Skin of body (tissue), 2 donors: Measurements from ENCODE around the gene MYO1E. TPM values are rescaled to one million over a fixed set of nuclear protein-coding genes. Genes with fewer than 3 reads are reported as not detected.
"Not testable (repeated sequence)": the region's sequence is repeated elsewhere in the genome, so short reads cannot be mapped to it uniquely, and the experiment has no call there.

Experiments
- DNase-seq: peaks from one replicate; lab custom pipeline; 2025; lab: John Stamatoyannopoulos, UW
- total RNA-seq: library from RNA; depleted of rRNA; stranded (reverse); fragments of >200 nt; gene quantifications from one replicate; pipeline ENCODE4 v1.2.3, GENCODE V29; 2014

The MYO1E gene
- total RNA-seq, 1 donor from 2014 or later, result 58.8 TPM

GRCh38 chr15:59170295-59171066 lies 202.2 kb downstream of the MYO1E start:
- DNase-seq, result peak; percentile 81

GRCh38 chr15:59169251-59169708 lies 203.4 kb downstream of the MYO1E start:
- DNase-seq, result peak; percentile 29

DNA sequence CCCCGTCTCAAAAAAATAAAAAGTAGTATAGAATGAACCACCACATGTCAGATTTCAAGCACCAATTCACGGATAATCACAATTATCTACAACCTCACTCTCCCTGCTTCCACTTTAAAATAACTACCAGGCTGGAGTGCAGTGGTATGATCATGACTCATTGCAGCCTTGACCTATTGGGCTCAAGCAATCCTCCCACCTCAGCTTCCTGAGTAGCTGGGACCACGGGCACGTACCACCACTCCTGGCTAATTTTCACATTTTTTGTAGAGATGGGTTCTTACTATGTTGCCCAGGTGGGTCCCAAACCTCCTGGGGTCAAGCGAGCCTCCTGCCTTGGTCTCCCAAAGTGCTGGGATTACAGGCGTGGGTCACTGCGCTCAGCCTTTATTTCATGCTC lies 204.1 kb downstream of the MYO1E start:
- DNase-seq, result no peak

GRCh38 chr15:59166601-59167265 lies 205.9 kb downstream of the MYO1E start:
- no peak for DNase-seq

DNA sequence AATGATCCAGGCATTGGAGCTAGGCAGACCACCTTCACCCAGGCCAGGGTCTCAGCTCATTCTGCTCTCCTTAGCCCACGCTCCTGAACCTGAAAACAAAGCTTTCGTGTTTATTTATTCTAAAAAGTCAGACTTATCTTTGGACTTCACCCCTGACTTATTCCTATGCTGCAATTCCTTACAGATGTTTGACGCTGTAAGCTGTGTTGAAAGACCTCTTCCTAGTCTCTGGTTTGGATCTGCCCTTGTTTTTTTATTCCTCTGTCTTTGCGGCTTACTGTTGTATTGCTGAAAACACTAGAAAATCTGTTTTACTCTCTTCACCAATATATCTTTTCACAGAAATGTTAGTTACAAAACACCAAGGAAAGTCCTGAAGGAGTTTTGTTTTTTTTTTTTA lies 206.5 kb downstream of the MYO1E start:
- DNase-seq, result no peak

DNA sequence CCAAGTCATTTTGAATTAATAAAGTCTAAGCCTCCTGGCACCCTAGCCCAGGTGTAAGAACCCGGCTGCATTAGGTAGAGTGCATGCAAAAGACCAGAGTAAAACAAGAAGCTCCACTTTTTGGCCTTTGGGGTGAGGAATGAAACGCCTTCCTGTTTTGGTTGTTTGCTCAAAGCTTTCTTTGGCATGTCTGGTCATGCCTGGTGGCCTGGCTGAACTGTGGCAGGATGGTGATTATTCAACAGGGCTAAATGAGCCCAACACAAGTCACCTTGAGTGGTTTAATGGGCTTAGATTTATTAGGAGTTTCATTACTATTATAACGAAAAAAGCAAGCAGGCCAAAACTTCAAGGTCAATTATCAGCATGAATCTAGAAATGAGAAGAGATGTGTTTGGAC lies 206.9 kb downstream of the MYO1E start:
- no peak for DNase-seq

DNA sequence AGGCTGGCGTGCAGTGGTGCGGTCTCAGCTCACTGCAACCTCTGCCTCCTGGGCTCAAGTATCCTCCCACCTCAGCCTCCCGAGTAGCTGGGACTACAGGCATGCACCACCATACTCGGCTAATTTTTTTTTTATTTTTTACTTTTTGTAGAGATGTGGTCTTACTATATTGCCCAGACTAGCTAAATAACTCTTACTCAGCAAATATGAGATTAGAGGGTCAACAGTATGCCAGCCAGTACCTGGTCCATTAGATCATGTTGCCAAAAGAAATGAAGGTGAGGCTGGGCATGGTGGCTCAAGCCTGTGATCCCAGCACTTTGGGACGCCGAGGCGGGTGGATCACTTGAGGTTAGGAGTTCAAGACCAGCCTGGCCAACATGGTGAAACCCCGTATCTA lies 210.6 kb downstream of the MYO1E start:
- not testable (repeated sequence) for DNase-seq

GRCh38 chr15:59160880-59161593 lies 211.6 kb downstream of the MYO1E start:
- no peak for DNase-seq

- no peak for DNase-seq
These were observed 213.5 kb downstream of the MYO1E start for GRCh38 chr15:59159210-59159609.

- no peak for DNase-seq
These were observed 214.0 kb downstream of the MYO1E start for GRCh38 chr15:59158701-59159034.

- DNase-seq, result peak; percentile 64
These were observed 214.6 kb downstream of the MYO1E start for GRCh38 chr15:59157840-59158700.

DNA sequence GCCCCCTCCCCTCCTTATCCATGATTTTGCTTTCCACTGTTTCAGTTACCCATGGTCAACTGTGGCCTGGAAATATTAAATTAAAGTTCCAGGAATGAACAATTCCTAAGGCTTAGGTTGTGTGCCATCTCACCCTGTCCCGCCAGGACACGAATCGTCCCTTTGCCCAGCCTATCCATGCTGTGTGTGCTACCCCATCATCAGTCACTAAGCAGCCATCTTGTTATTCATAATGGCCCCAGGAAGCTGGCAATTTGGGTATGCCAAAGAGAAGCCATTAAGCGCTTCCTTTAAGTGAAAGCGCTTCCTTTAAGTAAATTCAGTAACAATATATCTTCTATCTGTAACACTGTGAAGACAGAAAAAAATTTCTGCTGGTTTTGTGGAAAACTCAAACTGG lies 215.3 kb downstream of the MYO1E start:
- no peak for DNase-seq

GRCh38 chr15:59155431-59155830 lies 217.2 kb downstream of the MYO1E start:
- no peak for DNase-seq

- DNase-seq, result no peak
These were observed 218.4 kb downstream of the MYO1E start for GRCh38 chr15:59154243-59154642.

DNA sequence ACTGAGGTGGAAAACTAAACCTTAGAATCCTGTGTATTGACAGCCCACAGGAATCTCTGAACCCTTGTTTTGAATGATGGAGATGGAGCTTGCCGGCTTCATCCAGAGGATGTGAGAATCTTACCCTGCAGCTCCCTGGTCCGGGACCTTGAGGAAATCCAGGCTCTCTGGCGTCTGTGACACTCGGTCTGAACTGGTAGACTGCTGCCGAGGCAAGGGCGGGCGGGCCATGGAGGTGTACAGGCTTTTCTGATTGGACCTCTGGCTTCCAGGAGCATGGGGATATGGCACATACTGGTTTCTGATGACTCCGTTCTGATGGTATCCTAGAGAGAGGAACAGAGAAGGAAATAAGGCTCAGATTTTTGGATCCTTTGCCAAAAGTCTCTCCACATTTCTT lies 219.2 kb downstream of the MYO1E start:
- DNase-seq, result no peak

- no peak for DNase-seq
These were observed 219.8 kb downstream of the MYO1E start for GRCh38 chr15:59152694-59153450.

- no peak for DNase-seq
These were observed 222.5 kb downstream of the MYO1E start for GRCh38 chr15:59150185-59150584.

- peak; percentile 41 for DNase-seq
These were observed 224.4 kb downstream of the MYO1E start for GRCh38 chr15:59148153-59148833.

DNA sequence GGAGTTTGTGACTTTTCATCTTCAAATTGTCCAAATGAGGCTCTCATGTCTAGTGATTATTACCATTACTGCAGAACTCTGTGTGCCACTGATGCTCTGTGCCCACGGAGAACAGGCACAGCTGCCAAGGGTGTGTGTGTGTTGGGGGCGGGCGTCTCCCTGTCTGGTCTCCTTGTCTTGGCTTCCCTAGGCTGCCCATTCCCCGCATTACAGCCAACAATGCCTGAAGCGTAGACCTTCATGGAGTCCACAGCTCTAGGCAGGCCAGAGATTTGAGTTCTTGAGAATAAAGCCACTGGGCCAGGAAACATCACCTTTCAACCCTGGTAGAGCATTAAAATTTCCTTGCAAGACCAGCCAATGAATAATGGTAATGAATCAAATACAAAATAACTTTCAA lies 225.0 kb downstream of the MYO1E start:
- no peak for DNase-seq

GRCh38 chr15:59144594-59144993 lies 228.1 kb downstream of the MYO1E start:
- not testable (repeated sequence) for DNase-seq
